Keratinocyte (primary cell): ENCODE data around the gene AP2A2.

ENCODE experiments used
- EZH2 ChIP-seq: IDR thresholded peaks from one replicate; pipeline ENCODE4 v1.6.1; 2012; ENCODE audit warnings: inconsistent platforms, mild to moderate bottlenecking, low read length, moderate library complexity
- TF ChIP-seq, protein P1 (sequence below), 3 experiments: IDR thresholded peaks in 1 of 3; conservative IDR thresholded peaks in 1 of 3; optimal IDR thresholded peaks in 1 of 3; 2 replicates in 2 of 3; 3 replicates in 1 of 3; pipeline versions ENCODE3 to v1.5.1; 2011; ENCODE audit warnings: low read length in 3 of 3, mild to moderate bottlenecking in 3 of 3, moderate library complexity in 2 of 3, control low read depth in 1 of 3, inconsistent platforms in 1 of 3; ENCODE audit not compliant: insufficient read depth in 2 of 3; ENCODE audit errors: extremely low read depth in 1 of 3

DNA sequence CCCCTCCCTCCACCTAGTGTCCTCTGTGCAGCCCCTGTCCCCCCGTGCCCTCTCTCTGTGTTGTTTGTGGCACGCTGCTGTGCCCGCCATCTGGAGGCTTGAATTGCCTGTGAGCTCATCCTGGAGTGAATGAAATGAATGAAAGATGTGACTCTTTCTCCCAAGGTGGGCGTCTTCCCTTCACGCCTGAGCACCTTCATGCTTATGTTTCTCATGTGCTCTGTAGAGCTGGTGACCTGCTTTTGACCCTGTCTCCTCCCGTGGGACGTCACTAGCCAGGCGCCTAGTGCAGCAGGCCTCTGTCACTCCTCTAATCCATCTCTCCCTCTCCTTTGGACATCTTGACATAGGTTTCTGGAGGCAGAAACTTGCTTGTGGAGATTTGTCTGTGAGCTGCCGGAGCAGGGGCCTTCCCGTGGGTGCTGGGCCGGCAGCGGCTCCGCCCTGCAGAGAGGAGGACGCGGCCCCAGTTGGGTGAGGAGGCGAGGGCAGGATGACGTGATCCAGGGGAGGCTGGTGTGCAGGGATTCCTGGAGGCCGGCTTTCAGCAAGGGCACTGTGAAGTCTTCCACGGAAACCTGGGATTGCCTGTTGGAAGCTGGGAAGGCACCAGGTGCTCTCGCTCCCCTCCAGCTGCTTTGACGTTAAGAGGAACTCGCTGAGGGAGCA is 70.2 kb downstream of the AP2A2 start:
- TF ChIP-seq, protein P1, sequence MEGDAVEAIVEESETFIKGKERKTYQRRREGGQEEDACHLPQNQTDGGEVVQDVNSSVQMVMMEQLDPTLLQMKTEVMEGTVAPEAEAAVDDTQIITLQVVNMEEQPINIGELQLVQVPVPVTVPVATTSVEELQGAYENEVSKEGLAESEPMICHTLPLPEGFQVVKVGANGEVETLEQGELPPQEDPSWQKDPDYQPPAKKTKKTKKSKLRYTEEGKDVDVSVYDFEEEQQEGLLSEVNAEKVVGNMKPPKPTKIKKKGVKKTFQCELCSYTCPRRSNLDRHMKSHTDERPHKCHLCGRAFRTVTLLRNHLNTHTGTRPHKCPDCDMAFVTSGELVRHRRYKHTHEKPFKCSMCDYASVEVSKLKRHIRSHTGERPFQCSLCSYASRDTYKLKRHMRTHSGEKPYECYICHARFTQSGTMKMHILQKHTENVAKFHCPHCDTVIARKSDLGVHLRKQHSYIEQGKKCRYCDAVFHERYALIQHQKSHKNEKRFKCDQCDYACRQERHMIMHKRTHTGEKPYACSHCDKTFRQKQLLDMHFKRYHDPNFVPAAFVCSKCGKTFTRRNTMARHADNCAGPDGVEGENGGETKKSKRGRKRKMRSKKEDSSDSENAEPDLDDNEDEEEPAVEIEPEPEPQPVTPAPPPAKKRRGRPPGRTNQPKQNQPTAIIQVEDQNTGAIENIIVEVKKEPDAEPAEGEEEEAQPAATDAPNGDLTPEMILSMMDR (optimal IDR thresholded peaks at IDR 0.05 in 1 of 3, IDR thresholded peaks at IDR 0.05 in 1 of 3, conservative IDR thresholded peaks at IDR 0.05 in 1 of 3; ENCODE audit: extremely low read depth in 1 of 3, insufficient read depth in 2 of 3, low read length in 3 of 3), result no peak
- TF ChIP-seq EZH2, result no peak
